IMR-90 (cell line): ENCODE measurements around the gene VPS39. TPM values are rescaled to one million over a fixed set of nuclear protein-coding genes. Genes with fewer than 3 reads are reported as not detected.

ENCODE experiments used
- ATAC-seq: fragments of 200-7000 bp; cut with Tn5 transposase; 2 replicates; pipeline ENCODE4 v1.9.1; 2020; ENCODE audit warnings: low read depth, mild to moderate bottlenecking, moderate library complexity
- BruUV-seq: library from RNA; stranded (reverse); fragments of 400-500 nt; replicated peaks from 2 replicates; lab custom pipeline; 2021; lab: Mats Ljungman, UMichigan
- CTCF ChIA-PET: fragments of 300-600 bp; formaldehyde crosslinking; extraction: SDS; loops from one replicate; lab custom pipeline; 2021; ENCODE audit warnings: antibody characterized with exemption; lab: Yijun Ruan, JAX
- POLR2A ChIA-PET: fragments of 300-600 bp; sonication (Branson Sonifier 250); formaldehyde crosslinking; loops from one replicate; lab custom pipeline; 2022; ENCODE audit warnings: antibody characterized with exemption; ENCODE audit not compliant: unreplicated experiment; lab: Charles Lee
- DNase-seq: peaks from one replicate; pipeline ENCODE4 v3.0.0; 2013
- H2AFZ ChIP-seq: replicated peaks from 2 replicates; pipeline ENCODE3; 2013; ENCODE audit warnings: low read length, mild to moderate bottlenecking; ENCODE audit not compliant: poor library complexity
- H2AK5ac ChIP-seq: 2 replicates; pipeline ENCODE4 v1.6.1; 2013; ENCODE audit warnings: low read depth, low read length, inconsistent platforms
- H2AK9ac ChIP-seq: replicated peaks from 2 replicates; pipeline ENCODE3; 2013; ENCODE audit warnings: mild to moderate bottlenecking, low read depth, low read length, moderate library complexity; ENCODE audit not compliant: poor library complexity
- H2BK120ac ChIP-seq: 2 replicates; pipeline ENCODE4 v1.6.1; 2013; ENCODE audit warnings: low read depth, low read length, inconsistent platforms
- H2BK15ac ChIP-seq: 3 replicates; pipeline ENCODE4 v1.6.1; 2013; ENCODE audit warnings: low read depth, low read length, inconsistent platforms
- H2BK20ac ChIP-seq: 2 replicates; pipeline ENCODE4 v1.6.1; 2013; ENCODE audit warnings: low read depth, mild to moderate bottlenecking, inconsistent platforms, low read length, moderate library complexity
- H2BK5ac ChIP-seq: 2 replicates; pipeline ENCODE4 v1.6.1; 2013; ENCODE audit warnings: mild to moderate bottlenecking, low read depth, low read length, inconsistent platforms; ENCODE audit not compliant: poor library complexity, severe bottlenecking
- H3K14ac ChIP-seq: replicated peaks from 2 replicates; pipeline ENCODE4 v1.6.1; 2013; ENCODE audit warnings: low read depth, low read length, inconsistent platforms
- H3K18ac ChIP-seq: 2 replicates; pipeline ENCODE4 v1.6.1; 2013; ENCODE audit warnings: low read depth, low read length, control low read depth
- H3K23ac ChIP-seq: 2 replicates; pipeline ENCODE4 v1.6.1; 2013; ENCODE audit warnings: low read depth, low read length, inconsistent platforms
- H3K27ac ChIP-seq: 2 replicates; pipeline ENCODE4 v1.5.1; 2013; ENCODE audit warnings: mild to moderate bottlenecking, control low read depth, low read length; ENCODE audit not compliant: insufficient read depth
- H3K27me3 ChIP-seq: 2 replicates; pipeline ENCODE4 v1.6.1; 2013; ENCODE audit warnings: low read length; ENCODE audit not compliant: control insufficient read depth, insufficient read depth
- H3K36me3 ChIP-seq: 2 replicates; pipeline ENCODE4 v1.6.1; 2013; ENCODE audit warnings: low read length, mixed read lengths; ENCODE audit not compliant: control insufficient read depth, insufficient read depth
- H3K4ac ChIP-seq: 2 replicates; pipeline ENCODE4 v1.6.1; 2013; ENCODE audit warnings: low read depth, low read length, inconsistent platforms
- H3K4me1 ChIP-seq: 2 replicates; pipeline ENCODE4 v1.6.1; 2013; ENCODE audit warnings: low read length, mixed read lengths; ENCODE audit not compliant: control insufficient read depth, insufficient read depth
- H3K4me2 ChIP-seq: 2 replicates; pipeline ENCODE4 v1.6.1; 2013; ENCODE audit warnings: low read depth, mild to moderate bottlenecking, control low read depth, low read length, moderate library complexity
- H3K4me3 ChIP-seq: 2 replicates; pipeline ENCODE4 v1.5.1; 2013; ENCODE audit warnings: low read depth, mild to moderate bottlenecking, control low read depth, low read length, moderate library complexity; ENCODE audit not compliant: insufficient read depth
- H3K56ac ChIP-seq: 2 replicates; pipeline ENCODE4 v1.6.1; 2013; ENCODE audit warnings: low read length, inconsistent platforms; ENCODE audit not compliant: insufficient read depth; ENCODE audit errors: extremely low read depth
- H3K79me1 ChIP-seq, 2 experiments: 2 replicates each; pipeline ENCODE4 v1.6.1; 2013; ENCODE audit warnings: low read length in 2 of 2, inconsistent platforms in 1 of 2, low read depth in 1 of 2
- H3K9ac ChIP-seq: 2 replicates; pipeline ENCODE4 v1.6.1; 2013; ENCODE audit warnings: low read depth, low read length, control low read depth
- H3K9me1 ChIP-seq: 2 replicates; pipeline ENCODE4 v1.6.1; 2013; ENCODE audit warnings: low read length, inconsistent platforms; ENCODE audit not compliant: insufficient read depth
- H3K9me3 ChIP-seq: 2 replicates; pipeline ENCODE4 v1.6.1; 2013; ENCODE audit warnings: low read length; ENCODE audit not compliant: control insufficient read depth, insufficient read depth
- H4K20me1 ChIP-seq: 2 replicates; pipeline ENCODE4 v1.6.1; 2013; ENCODE audit warnings: low read length, inconsistent platforms; ENCODE audit not compliant: insufficient read depth
- H4K5ac ChIP-seq: 2 replicates; pipeline ENCODE4 v1.6.1; 2013; ENCODE audit warnings: mild to moderate bottlenecking, low read depth, low read length, control low read depth
- H4K8ac ChIP-seq, 2 experiments: 2 replicates each; pipeline ENCODE4 v1.6.1; 2013; ENCODE audit warnings: low read depth in 2 of 2, low read length in 2 of 2, control low read depth in 1 of 2, inconsistent platforms in 1 of 2
- H4K91ac ChIP-seq: 2 replicates; pipeline ENCODE4 v1.6.1; 2013; ENCODE audit warnings: low read depth, low read length, inconsistent platforms; ENCODE audit not compliant: insufficient read depth
- ELK1 ChIP-seq: fragments of 150-350 bp; IDR thresholded peaks from 2 replicates; pipeline ENCODE4 v1.6.1; 2016; ENCODE audit warnings: low read depth, mild to moderate bottlenecking, low read length, moderate library complexity, borderline replicate concordance
- FOS ChIP-seq: fragments of 150-350 bp; IDR thresholded peaks from 2 replicates; pipeline ENCODE4 v1.6.1; 2016; ENCODE audit warnings: low read depth, low read length
- NFE2L2 ChIP-seq: fragments of 150-350 bp; IDR thresholded peaks from 2 replicates; pipeline ENCODE4 v1.6.1; 2016; ENCODE audit warnings: low read depth, mild to moderate bottlenecking, low read length
- RAD21 ChIP-seq: IDR thresholded peaks from 2 replicates; pipeline ENCODE4 v1.6.1; 2012; ENCODE audit warnings: low read length, improper control_type of control experiment
- RCOR1 ChIP-seq: IDR thresholded peaks from 2 replicates; pipeline ENCODE4 v1.6.1; 2012; ENCODE audit warnings: mild to moderate bottlenecking, low read length, improper control_type of control experiment; ENCODE audit not compliant: insufficient replicate concordance
- WGBS, 2 experiments: methylation state at CpG; one replicate each; pipeline versions ENCODE4 v1.1.5 to v1.1.7; 2013; ENCODE audit warnings: missing lambda C conversion rate in 2 of 2; ENCODE audit not compliant: insufficient read length in 1 of 2; ENCODE audit errors: extremely low coverage in 2 of 2; 5-methylcytosine and 5-hydroxymethylcytosine counted together
- dilution Hi-C: fragments of 300-500 bp; cut with HindIII; formaldehyde crosslinking; loops from one replicate; pipeline ENCODE4 v1.14.3; 2018; ENCODE audit warnings: low sequenced_read_pairs; ENCODE audit not compliant: unreplicated experiment
- in situ Hi-C: fragments of 300-500 bp; cut with MboI; formaldehyde crosslinking; loops from 3 replicates; pipeline ENCODE4 v1.14.3; 2019; ENCODE audit warnings: low sequenced_read_pairs, inconsistent platforms, mixed read lengths
- intact Hi-C: fragments of 100-400 bp; cut with micrococcal nuclease; formaldehyde crosslinking; loops from 2 replicates; pipeline ENCODE4 v1.10.0; 2022
- polyA plus RNA-seq, 3 experiments: library from polyadenylated mRNA; depleted of rRNA; stranded (reverse); fragments of >200 nt; gene quantifications; 2 replicates each; pipeline ENCODE4 v1.2.3, GENCODE V29; 2012; ENCODE audit warnings: low replicate concordance in 1 of 3
- total RNA-seq: library from RNA; depleted of rRNA; stranded (reverse); fragments of >200 nt; gene quantifications from 2 replicates; pipeline ENCODE4 v1.2.3, GENCODE V29; 2012

Gene VPS39
- total and polyA plus RNA-seq, 2 of the 4 experiments (the other 2 are of a cell fraction), result 49.7 to 52.2 TPM

GRCh38 chr15:42154212-42154941 is 53.7 kb downstream of the VPS39 start:
- intact Hi-C loops, result no loop called here
- CTCF ChIA-PET, result no interaction called here
- no peak overlapping the region for H2BK15ac ChIP-seq

More at GRCh38 chr15:42154212-42154941, 53.7 kb downstream of the VPS39 start:
- WGBS, 2 experiments, result 73% methylated on average over 3 of the region's 16 CpGs; no CpG with 5 or more reads in 1 of the 2 experiments
- H3K4ac ChIP-seq, result no peak overlapping the region
- H2BK5ac ChIP-seq, result no peak overlapping the region
- no peak overlapping the region for H4K8ac ChIP-seq
- no peak overlapping the region for H3K18ac ChIP-seq
- H3K4me1 ChIP-seq, result peaks cover 4% of the 10 kb centered on the region; the same call in 1 of the 2 replicates
- H3K36me3 ChIP-seq, result peaks cover 7% of the 10 kb centered on the region; the same call in 1 of the 2 replicates
- POLR2A ChIA-PET, result interaction anchor here (0.6 kb wide), 1 partner anchor 9 kb away, joined by 4 read pairs; no protein-coding TSS in a partner anchor
- H4K91ac ChIP-seq, result no peak overlapping the region
- no peak for DNase-seq
- no peak overlapping the region for H3K9ac ChIP-seq
- ATAC-seq, result no peak
- H2AK5ac ChIP-seq, result no peak overlapping the region
- dilution Hi-C loops (no loop called here), in situ Hi-C loops (no loop called here)
- TF ChIP-seq RAD21 (no peak), RCOR1 (no peak), NFE2L2 (no peak), FOS (no peak), ELK1 (no peak)
- no peak overlapping the region for H2BK120ac ChIP-seq
- no peak overlapping the region for H3K56ac ChIP-seq
- BruUV-seq, result no TSS peak
- no peak overlapping the region for H3K14ac ChIP-seq
- H2AFZ ChIP-seq, result no peak overlapping the region
- H3K79me1 ChIP-seq, result no peaks in the 10 kb centered on the region
- H3K27ac ChIP-seq, result no peak overlapping the region
- H3K23ac ChIP-seq, result no peak overlapping the region
- peaks cover 18% of the 10 kb centered on the region for H3K9me1 ChIP-seq
- no peak overlapping the region for H2BK20ac ChIP-seq
- H3K4me2 ChIP-seq, result no peak overlapping the region
- H4K5ac ChIP-seq, result no peak overlapping the region
- no peaks in the 10 kb centered on the region for H3K9me3 ChIP-seq
- H2AK9ac ChIP-seq, result no peak overlapping the region
- no peaks in the 10 kb centered on the region; the same call in 1 of the 2 replicates for H3K27me3 ChIP-seq
- no peaks in the 10 kb centered on the region for H4K20me1 ChIP-seq
- H3K4me3 ChIP-seq, result no peak overlapping the region
